Kidney capillary endothelial cell (primary cell): ENCODE data around the gene CACNG4.

Source experiments
- DNase-seq: peaks from one replicate; pipeline ENCODE4 v3.0.0-alpha.2; 2018; ENCODE audit warnings: low spot score

Gene CACNG4

DNA sequence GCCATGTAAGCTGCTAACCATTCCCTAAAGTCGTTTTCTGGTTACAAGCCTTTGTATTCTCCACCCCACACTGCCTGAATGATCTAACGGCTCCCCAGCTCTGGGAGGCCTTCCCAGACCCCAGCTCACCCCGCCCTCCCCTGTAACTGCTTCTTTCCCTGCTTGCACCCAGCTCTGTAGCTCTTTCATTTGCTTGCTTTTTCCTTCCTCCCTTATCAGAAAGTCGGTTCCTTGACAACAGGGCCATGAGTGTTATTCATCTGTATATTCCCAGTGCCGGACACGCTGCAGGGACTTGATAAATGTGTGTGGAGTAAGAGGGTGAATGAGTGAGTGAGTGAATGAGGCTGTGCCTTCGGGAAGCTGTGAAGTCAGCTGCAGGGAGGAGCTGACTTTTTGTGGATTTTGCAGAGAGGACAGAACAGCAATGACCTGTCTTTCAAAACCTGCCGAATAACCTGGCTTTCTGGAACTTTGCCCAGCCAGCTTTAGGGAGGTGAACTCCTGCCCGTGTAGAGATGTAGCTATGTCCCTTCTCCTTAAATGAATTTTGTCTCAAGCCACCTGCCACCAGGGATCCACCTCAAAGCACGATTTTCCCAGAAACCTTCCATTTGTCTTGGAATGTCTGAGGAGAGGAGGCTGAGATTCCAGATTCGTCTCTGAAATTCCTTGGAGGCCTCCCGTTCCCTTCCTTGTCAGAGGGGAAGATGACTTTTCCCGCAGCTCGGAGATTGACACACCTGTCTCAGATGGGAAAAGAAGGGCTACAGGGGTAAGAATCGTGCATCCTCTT, 20.0 kb upstream of the CACNG4 start:
- no peak for DNase-seq

DNA sequence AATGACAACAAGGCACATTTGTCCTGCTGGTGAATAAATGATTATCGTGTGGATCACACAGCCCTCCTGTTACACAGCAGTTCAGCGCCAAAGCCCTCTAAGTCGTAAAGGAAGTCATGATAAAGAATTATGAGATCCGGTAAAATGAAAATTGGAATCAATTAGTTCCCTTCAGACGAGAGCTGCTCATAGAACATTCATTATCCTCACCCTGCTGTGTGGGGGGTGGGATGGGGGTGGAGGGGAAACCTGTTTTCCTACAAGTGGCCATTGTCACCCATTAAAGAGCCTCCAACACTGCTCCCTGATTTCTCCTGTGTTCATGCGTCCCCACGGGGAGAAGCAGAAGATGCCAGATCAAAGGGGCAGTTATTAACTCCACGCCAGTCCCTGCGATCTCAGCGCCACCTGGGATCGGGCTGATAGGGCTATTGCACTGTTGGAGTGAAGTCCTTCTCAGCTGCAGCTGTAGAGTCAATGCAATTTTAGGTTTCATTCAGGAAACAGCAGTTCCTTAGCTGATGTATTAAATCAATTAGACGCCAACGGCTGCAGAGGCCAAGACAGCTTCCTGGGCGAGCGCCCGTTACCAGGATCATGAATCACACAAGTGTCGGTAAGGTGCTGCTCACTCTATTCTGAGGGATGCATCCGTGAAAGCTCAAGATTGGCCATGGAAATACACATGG, 19.2 kb upstream of the CACNG4 start:
- no peak for DNase-seq

DNA sequence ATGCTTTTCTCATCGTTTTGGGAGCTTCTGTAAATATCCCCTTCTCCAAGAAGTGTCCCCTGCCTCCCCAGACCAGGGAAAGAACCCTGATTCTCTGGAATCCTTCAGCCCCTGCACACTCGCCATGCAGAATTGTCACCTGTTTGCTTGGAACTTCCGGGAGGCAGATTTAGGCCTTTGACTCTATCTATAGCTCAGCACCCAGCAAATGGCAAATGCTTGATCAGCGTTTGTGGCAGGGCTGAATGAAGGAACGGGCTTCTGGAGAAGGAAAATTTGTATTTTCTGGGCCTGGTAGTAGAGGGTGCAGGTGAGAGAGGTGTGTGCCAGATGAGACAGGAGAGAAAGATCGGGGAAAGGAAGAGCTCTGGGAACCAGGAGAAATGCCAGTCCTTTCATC, 18.3 kb upstream of the CACNG4 start:
- DNase-seq, result no peak

DNA sequence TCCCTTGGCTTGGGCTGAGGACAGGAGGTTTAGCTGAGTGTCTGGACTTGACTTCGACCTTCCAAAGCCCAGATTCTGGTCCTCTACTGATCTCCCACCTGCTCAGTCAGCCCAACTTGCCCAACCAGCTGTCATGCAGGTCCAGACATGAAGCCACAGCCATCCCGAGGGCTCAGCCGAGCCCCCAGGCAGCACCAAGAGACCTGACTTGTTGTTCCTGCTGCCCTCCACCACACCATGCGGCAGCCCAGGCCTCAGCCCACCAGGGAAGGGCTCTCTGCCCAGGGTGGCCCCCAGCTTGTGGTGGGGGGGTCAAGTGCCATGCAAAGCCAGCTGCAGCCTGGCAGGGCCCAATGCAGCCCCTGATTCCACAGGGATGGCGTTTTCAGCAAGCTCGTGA, 17.2 kb upstream of the CACNG4 start:
- DNase-seq, result no peak

DNA sequence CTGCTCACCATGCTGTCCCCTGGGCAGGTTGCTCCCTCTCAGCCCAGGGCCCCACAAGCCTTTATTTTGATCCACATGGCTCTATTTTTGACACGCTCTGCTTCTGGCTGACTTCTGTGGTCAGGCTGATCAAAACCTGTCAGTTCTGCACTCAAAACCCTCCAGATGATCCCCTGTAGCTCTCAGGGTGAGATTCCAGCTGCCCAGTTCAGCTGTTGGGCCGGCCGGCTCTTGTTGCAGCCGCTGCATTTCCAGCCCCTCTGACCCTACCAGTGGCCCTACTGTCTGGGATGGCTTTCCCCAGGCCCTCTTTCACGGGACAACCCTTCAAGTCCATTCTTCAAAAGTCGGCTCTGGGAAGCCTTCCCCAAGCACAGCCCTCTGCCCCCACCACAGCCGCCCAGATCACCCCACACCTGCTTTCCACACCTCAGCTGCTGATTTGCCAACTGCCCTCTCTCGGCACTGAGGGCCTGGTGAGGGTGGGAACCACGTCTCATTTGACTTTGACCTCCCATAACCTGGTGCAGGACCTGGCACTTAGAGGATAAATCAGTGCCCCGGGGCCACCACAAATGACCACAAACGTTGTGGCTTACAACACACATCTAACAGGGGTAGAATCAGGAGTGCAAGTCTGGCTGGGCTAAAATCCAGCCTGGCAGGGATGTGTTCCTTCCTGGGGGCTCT, 16.3 kb upstream of the CACNG4 start:
- no peak for DNase-seq

DNA sequence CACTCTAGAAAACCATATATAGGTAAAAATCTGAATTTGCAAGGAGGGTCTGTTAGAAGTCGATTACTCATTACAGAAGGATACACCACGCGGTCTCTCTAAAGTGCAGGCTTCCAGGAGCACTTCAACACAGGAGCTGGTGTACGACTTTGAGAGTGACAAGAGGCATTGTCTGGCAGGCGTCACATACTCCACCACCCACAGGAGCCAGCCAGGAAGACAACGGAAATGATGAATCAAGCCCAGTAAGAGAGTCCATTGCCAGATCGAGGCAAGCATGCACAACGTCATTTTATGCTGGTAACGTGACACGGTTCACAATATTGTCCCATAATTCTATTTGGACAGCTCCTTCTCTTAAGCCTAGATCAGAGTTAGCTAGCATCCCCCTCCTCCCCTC, 15.0 kb upstream of the CACNG4 start:
- DNase-seq, result no peak

DNA sequence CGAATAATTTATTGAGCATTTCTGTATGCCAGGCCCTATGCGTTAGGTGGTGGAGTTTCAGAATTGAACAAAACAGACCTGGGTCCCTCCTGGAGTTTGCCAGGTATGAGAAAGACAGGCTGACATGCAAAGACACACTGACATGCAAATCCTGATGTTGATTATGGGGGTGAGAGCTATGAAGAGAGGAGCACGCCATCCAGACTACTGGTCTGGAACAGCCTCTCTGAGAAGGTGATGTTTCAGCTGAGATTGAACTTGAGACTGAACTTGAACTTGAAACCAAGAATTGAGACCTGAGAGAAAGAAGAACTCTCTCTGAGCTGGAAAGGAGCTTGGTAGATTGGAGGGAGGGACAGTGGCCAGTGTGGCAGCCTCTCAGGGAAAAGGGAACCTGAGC, 14.2 kb upstream of the CACNG4 start:
- no peak for DNase-seq

DNA sequence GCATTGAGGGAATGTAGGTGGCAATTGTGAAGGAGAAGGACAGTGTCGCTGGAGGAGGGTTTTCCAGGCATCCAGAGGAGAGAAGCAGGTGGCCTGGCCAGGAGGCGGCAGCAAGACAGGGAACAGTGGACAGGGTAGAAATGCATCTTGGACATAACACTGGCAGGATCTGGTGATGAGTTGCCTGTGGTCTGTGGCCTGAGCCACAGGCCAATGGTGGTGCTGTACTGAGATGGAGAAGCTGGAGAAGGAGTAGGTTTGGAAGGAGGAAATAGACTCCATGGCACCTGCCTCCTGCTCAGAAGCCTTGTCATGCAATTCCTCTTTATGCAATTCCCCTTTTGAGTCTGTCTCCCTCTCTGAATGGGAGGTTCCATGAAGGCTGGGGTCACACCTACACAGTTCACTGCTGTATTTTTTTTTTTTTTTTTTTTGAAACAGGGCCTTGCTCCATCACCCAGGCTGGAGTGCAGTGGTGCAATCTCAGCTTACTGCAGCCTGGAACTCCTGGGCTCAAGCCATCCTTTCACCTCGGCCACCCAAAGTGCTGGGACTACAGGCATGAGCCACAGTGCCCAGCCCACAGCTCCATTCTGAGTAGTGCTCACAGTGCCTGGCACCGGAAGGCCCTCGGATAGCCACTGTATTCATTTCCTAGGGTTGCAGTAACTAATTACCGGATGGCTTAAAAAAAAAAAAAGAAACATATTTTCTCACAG, 13.5 kb upstream of the CACNG4 start:
- no peak for DNase-seq

DNA sequence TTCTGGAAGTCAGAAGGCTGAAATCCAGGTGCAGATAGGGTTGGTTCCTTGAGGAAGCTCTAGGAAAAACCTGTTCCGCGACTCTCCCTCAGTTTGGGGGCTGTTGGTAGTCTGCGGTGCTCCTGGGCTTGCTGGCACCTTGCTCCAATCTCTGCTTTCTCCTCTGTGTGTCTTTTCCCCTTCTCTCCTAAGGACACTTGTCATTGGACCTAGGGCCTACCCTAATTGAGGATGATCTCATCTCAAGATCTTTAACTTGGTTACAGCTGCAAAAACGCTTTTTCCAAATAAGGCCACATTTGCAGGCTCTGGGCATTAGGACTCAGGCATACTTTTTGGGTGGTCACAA, 12.9 kb upstream of the CACNG4 start:
- DNase-seq, result no peak

DNA sequence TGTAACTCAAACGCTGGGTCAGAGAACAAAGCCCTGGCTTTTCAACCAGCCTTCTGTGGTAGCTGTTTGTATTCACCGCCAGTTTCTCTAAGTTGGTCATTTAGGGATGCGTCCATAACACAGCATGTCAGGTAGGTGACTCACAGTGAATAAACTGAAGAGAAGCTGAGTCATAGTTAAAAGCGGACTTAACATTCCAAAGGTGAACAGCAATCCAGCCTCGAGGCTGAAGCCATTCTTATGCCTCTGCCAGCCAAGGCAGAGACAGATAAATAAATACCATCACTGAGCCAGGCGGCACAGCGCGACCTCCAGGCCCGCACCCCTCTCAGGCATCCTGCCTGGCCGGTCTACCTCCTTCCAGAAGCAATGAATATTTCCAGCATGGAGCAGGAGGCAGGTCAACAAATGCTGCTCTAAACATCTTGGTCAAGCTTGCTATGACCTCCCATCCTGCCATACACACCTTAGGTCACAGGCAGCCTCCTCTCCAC, 12.4 kb upstream of the CACNG4 start:
- peak; percentile 58 for DNase-seq

DNA sequence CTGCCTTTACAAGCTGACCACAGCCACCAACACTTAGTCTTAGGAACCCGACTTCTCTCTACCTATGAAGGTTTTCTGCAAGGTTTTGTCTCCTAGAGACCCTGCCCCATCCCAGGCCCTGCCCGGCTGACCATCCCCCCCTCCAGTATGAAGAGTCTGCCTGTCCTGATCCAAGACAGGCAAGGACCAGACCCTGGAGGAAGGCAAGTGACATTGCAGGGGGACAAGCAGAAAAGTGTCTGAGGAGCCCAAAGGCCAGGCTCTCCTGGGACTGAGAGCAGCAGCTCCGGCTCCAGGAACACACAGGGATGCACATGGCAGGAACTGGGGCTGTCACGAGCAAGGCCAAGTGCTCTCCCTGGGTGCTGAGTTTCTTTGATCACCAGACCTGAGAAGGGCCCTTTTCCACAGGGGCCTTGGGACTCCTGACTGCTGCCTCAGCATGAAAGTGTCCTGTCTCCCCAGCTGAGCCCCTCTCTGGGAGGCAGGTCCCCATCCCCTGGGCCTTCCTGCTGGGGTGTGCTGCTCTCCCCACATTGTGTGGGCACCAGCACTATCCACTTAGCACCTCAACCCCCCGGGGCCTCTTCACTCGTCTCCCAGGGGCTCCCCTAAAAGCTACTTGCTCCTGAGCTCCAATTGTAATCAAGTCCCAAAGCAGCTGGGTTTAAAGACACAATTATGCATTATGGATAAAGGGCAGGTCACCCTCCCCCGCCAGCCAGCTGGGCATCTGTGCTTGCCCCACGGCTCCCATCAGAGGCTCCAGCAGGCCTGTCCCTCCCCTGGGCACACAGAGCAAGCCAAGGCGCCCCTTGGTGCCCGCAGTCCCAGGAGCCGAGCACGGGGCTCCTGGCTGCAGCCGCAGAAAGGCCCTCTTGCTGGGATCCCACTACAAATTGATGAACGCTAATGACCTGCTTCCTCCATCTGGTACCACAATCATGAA, 11.6 kb upstream of the CACNG4 start:
- no peak for DNase-seq

DNA sequence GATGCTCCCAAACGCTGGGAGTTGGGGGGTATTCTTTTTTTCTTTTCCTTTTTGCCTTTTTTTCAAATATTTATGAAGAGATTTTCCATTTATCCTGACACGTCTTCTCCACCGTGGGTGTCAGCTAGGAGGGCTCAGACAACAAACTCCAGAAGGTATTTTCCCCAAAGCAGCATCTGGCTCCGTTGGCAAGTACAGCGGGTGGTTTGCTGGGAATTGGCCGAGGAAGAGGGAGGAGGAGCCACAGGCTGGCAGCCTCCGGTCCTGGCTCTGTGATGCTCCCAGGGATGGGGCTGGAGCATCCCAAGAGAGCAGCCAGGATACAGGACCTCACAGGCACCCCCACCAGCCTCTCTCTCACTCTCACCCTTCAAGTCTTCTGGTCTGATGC, 10.9 kb upstream of the CACNG4 start:
- no peak for DNase-seq

DNA sequence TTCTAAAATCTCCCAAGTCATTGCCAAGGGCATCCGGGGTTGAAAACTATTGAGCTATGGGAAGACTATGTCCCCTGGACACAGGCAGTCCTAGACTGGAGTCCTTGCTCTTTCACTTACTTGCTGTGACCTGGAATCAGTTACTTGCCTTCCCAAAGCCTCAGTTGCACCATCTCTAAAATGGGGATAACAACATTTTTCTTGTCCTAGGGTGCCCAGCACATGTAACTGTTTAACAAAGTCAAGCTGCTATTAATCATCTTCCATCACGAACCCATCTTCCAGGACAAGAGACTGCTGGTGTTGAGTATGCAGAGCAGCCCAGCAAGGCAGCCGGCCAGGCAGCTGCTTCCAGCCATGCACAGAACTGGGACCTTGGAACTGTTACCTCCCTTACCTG, 9.9 kb upstream of the CACNG4 start:
- no peak for DNase-seq

DNA sequence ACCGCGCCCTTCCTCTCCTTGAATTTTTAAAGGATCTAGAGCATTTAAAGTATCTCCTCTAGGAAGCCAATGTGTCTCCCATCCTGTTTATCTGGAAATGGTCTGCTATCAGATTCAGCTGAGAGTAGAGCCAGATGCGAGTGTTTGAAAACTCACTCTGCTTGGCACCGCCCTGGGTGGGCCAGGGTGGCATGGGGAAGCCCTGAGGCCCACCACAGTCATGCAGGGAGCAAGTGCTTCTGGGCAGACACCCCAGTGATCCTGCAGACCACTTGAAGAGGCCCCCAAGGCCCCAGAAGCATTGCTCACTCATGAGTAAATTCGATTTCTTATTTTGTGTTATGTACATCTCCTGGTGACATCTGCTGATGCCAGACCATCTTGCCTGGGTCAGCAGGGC, 8.7 kb upstream of the CACNG4 start:
- DNase-seq, result no peak

DNA sequence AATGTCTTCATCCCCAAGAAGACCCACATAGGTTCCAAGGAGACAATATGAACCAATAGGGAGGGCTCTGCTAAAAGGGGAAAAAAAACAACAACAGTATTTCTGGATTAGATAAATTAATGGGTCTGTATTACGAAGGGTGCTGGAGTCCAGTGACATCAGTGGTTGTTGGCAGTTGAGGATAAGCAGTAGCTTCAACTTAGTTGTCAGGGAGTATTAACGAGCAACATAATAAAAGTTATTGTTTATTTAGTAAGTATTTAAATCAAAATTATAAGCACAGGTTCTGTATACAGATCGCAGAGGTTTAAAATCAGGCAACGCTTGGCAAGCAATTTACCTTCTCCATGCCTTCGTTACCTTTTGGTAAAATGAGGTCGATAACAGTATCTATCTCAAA, 7.6 kb upstream of the CACNG4 start:
- DNase-seq, result no peak

DNA sequence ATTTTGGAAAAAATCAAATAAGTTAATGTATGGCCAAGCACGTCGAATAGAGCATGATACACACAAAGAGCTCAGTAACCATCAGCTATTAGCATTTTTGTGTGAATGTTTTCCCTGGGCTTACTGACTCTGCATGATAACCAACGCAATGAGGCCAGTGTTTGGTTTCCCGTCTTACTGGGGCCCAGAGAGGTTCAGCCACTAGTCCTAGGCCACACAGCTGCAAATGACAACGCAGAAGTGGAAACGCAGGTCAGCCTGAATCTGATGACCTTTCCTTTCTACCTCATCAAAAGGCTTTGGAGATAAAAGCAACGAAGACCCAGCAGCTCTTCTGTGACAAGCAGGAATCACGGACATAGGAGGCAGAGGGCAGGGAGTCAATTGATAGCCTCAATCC, 7.2 kb upstream of the CACNG4 start:
- DNase-seq, result no peak

DNA sequence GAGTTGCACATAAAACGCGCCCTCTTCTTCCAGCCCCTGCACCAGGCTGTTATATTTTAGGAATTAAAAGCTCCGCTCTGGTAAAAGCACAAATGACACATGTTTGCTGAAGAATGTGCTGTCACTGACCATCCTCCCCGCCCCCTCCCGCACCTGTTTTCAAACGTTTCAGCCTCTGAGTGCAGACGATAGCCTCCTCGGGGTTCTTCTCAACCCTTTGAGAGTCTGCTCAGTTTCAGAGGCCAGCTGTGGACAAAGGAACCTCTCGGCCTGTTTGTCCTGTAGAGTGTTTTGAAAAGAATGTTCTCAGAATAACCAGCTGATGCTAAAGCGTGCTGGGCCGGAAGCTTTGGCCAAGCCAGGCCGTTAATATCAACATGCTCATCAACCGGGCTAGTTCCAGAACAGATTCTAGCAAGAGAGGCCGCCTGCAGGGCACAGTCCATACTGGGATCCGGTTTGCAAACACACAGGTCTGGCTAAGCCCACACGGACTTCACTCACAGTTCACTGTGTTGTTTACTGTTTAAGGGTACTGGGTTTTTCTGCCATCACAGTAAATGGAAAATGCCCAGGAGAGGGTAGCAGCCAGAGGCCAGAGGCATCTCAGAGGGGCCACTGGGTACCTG, 6.4 kb upstream of the CACNG4 start:
- no peak for DNase-seq

DNA sequence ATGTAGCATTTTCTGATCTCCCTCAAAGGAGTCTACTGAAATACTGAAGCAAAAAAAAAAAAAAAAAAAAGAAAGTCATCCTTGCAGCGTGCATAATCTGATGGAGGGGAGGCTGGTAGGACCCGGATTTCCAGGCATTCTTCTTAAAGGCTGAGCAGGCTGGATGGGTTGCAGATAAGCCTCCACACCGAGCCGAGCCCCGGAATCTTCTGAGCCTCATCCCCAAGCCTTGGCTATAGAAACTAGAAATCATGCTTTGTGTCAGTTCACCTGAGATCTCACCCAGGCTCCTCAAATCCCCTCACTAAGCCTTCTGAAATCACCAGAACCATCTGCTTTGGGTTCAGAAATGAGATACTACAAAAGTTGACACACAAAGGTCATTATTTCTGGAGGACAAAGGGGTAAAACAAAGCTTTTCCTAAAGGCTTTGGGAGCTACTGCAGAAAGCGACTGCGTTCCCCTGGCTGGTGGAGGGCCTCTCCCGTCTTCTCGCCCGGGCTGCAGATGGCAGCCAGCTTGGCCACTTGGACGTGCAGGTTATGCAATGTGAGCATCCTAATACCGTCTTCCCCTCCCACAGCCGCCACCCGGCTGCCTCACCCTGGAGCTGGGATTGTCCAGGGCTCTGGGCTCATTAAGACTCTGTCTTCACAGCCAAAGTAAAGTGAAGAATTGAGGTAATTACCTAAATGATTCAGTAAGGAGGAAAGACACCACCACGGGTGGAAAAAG, 4.7 kb upstream of the CACNG4 start:
- DNase-seq, result no peak

DNA sequence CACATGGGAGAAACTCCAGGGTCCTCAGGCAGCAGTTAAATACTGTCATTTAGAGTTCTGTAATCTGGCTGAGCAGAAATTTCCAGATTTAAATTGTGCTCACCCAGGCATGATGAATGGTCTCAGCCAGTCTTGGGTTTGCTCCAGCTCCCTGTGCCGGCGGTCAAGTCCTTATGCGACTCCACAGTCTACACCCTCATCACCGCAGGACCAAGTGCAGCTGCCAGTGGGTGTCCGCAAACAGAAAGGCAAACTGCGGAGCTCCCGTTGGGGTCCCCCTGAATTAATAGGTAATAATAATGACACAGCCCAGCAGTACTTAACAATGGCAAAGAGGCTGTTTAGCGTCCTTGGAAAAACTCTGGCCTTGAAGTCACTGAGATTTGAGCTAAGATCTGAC, 3.9 kb upstream of the CACNG4 start:
- DNase-seq, result no peak

DNA sequence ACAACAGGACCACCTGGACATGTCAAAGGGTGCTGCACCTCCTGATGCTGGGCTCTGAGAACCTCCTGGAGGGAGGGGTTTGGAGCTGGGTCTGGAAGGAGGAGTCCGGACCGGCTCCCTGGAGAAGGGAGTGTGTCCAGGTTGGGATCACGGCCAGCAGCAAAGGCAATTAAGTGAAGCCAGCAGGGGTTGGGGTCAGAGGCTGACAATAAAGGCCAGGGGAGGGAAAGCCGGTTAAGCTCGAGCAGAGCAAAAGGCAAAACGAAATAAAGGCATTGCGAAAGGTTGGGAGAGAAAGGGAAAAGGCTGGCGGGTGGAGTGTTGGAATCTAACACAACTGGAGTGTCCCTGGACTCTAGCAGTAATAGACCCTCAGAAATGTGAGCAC, 992 bp upstream of the CACNG4 start:
- DNase-seq, result no peak
